ENCODE data around the gene ANKRD26. TPM values are rescaled to one million over a fixed set of nuclear protein-coding genes. Genes with fewer than 3 reads are reported as not detected.

Gene ANKRD26
- total RNA-seq, 4 donors from 2014 or later = 2.5 to 6.9 (median 5.0) TPM

- no peak for DNase-seq
- intact Hi-C loops (cut with DNase I) = no loop called here
- 80 to 89% methylated on average over 1 of the region's 1 CpG for WGBS, 2 donors
- H3K9me3 ChIP-seq = no peaks in the 10 kb centered on the region
- no peak overlapping the region for H3K27ac ChIP-seq
- no peaks in the 10 kb centered on the region for H3K36me3 ChIP-seq
- no peak overlapping the region for H3K4me3 ChIP-seq
- H3K27me3 ChIP-seq = no peaks in the 10 kb centered on the region
- TF ChIP-seq POLR2A (IDR thresholded peaks at IDR 0.05) = no peak
- TF ChIP-seq, protein P1, sequence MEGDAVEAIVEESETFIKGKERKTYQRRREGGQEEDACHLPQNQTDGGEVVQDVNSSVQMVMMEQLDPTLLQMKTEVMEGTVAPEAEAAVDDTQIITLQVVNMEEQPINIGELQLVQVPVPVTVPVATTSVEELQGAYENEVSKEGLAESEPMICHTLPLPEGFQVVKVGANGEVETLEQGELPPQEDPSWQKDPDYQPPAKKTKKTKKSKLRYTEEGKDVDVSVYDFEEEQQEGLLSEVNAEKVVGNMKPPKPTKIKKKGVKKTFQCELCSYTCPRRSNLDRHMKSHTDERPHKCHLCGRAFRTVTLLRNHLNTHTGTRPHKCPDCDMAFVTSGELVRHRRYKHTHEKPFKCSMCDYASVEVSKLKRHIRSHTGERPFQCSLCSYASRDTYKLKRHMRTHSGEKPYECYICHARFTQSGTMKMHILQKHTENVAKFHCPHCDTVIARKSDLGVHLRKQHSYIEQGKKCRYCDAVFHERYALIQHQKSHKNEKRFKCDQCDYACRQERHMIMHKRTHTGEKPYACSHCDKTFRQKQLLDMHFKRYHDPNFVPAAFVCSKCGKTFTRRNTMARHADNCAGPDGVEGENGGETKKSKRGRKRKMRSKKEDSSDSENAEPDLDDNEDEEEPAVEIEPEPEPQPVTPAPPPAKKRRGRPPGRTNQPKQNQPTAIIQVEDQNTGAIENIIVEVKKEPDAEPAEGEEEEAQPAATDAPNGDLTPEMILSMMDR (IDR thresholded peaks at IDR 0.05) = no peak
- H3K4me1 ChIP-seq = no peaks in the 10 kb centered on the region
Measured at GRCh38 chr10:26987851-26988250, 112.4 kb downstream of the ANKRD26 start.

DNA sequence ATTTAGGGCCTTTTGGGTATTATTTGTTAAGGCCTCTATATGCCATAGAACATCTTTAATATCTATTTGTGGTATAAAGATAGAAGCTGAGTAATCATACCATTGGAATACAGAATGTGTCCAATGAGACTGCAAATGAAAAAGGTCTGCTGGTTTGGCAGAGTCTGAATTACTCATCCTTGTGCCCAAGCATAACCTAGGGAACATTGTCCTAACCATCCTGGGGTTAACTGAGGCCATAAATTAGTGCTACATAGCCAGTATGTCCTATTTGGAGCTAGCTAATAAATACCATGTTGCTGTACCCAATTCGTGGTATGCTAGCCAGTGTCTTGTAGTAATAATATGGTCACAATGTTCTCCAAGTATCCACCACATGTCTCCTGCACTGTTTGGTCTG, 117.1 kb downstream of the ANKRD26 start:
- TF ChIP-seq, protein P1 (IDR thresholded peaks at IDR 0.05) = no peak
- no peak for TF ChIP-seq POLR2A (IDR thresholded peaks at IDR 0.05)
- no peak for DNase-seq
- Histone ChIP-seq H3K27me3 (no peaks in the 10 kb centered on the region), H3K4me3 (no peak overlapping the region), H3K4me1 (no peaks in the 10 kb centered on the region), H3K27ac (no peak overlapping the region), H3K9me3 (no peaks in the 10 kb centered on the region), H3K36me3 (peaks cover 0 to 9% (median 0%) of the 10 kb centered on the region in 3 donors)
- 92% methylated on average over 1 of the region's 1 CpG for WGBS, 2 donors
- intact Hi-C loops (cut with DNase I) = no loop called here

DNA sequence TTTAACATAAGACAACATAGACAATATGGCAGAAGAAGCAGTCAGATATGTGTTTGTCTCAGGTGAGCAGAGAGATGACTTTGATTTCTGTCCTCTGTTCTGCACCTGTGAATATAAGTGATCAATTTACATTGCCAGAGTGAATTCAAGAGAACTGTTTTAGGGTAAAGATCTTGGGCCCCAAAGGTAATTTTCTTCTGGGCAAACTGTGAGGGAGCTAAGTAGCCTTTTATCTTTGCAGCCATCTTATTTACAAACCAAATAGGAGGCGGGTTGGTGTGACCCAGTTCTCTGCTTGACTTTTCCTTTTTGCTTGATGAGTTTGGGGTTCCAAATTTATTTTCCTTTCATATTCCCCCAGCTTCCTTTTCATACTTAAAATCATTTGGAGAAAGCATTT, 118.2 kb downstream of the ANKRD26 start:
- Histone ChIP-seq H3K27me3 (no peaks in the 10 kb centered on the region), H3K4me3 (no peak overlapping the region), H3K27ac (no peak overlapping the region), H3K9me3 (no peaks in the 10 kb centered on the region), H3K4me1 (no peaks in the 10 kb centered on the region), H3K36me3 (peaks cover 0 to 9% (median 0%) of the 10 kb centered on the region in 3 donors)
- TF ChIP-seq, protein P1 (IDR thresholded peaks at IDR 0.05) = no peak
- TF ChIP-seq POLR2A (IDR thresholded peaks at IDR 0.05) = no peak
- no peak for DNase-seq
- intact Hi-C loops (cut with DNase I) = no loop called here
- 76 to 89% methylated on average over 1 of the region's 1 CpG for WGBS, 2 donors

DNA sequence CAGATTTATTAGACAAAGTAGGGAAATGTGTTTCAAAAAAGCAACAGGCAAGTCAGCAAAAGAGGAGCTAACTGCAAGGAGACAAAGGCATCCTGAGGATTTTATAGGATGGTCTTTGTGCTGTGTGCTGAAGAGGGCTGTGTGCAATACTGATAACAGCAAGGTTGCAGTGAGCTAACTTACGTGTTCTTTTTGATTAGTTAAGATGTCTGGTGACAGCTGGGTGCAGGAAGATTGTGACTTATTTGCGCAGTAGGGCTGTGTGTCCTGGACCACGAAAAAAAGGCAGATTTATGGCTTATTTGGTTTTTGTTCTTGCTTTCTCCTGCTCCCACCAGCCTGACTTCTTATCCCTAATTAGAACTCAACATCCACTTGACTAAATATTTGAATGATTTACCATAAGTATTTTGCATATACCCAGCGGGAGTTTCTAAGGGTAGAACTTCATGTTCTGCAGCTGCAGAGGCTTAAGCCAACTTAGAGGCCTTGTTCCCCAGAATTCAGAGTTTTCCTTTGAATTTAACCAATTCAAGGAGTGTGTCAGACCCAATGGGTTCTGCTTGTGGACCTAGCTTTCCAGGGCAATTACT, 119.0 kb downstream of the ANKRD26 start:
- Histone ChIP-seq H3K4me1 (no peaks in the 10 kb centered on the region), H3K9me3 (no peaks in the 10 kb centered on the region), H3K36me3 (peaks cover 0 to 9% (median 0%) of the 10 kb centered on the region in 3 donors), H3K27ac (no peak overlapping the region), H3K4me3 (no peak overlapping the region), H3K27me3 (no peaks in the 10 kb centered on the region)
- WGBS, 2 donors = 70 to 89% methylated on average over 4 of the region's 4 CpGs
- no peak for DNase-seq
- no peak for TF ChIP-seq POLR2A (IDR thresholded peaks at IDR 0.05)
- TF ChIP-seq, protein P1 (IDR thresholded peaks at IDR 0.05) = no peak
- intact Hi-C loops (cut with DNase I) = no loop called here

- DNase-seq = no peak
- WGBS, 2 donors = 87 to 93% methylated on average over 4 of the region's 4 CpGs
- Histone ChIP-seq H3K36me3 (peaks cover 0 to 9% (median 0%) of the 10 kb centered on the region in 3 donors), H3K27ac (no peak overlapping the region), H3K27me3 (no peaks in the 10 kb centered on the region), H3K4me3 (no peak overlapping the region), H3K4me1 (no peaks in the 10 kb centered on the region), H3K9me3 (no peaks in the 10 kb centered on the region)
- TF ChIP-seq POLR2A (IDR thresholded peaks at IDR 0.05) = no peak
- TF ChIP-seq, protein P1 (IDR thresholded peaks at IDR 0.05) = no peak
- intact Hi-C loops (cut with DNase I) = no loop called here
Measured at GRCh38 chr10:26978519-26978918, 121.8 kb downstream of the ANKRD26 start.
